Testis (tissue), 3 donors: ENCODE measurements around the gene CRACDL. TPM values are rescaled to one million over a fixed set of nuclear protein-coding genes. Genes with fewer than 3 reads are reported as not detected.

ENCODE experiments used
- DNase-seq: peaks from one replicate; pipeline ENCODE4 v3.0.0-alpha.2; 2019
- H3K27ac ChIP-seq, 2 donors: fragments of 200-600 bp; sonication (generic); one replicate each; pipeline ENCODE4 v1.5.1; 2019
- H3K27me3 ChIP-seq: fragments of 200-600 bp; sonication (generic); one replicate; pipeline ENCODE4 v1.5.1; 2019
- H3K36me3 ChIP-seq: fragments of 200-600 bp; sonication (generic); one replicate; pipeline ENCODE4 v1.5.1; 2017; ENCODE audit warnings: low read depth; ENCODE audit errors: missing control alignments
- H3K4me1 ChIP-seq: fragments of 200-600 bp; sonication (generic); one replicate; pipeline ENCODE4 v1.5.1; 2019
- H3K4me3 ChIP-seq, 2 donors: fragments of 200-600 bp; sonication (generic); one replicate each; pipeline ENCODE4 v1.5.1; 2017 to 2019
- H3K9me3 ChIP-seq: fragments of 200-600 bp; sonication (generic); one replicate; pipeline ENCODE4 v1.5.1; 2017
- POLR2A ChIP-seq: fragments of 450-650 bp; IDR thresholded peaks from one replicate; pipeline ENCODE4 v1.6.1; 2017; ENCODE audit warnings: antibody characterized with exemption, mild to moderate bottlenecking, moderate library complexity
- WGBS, 2 donors: methylation state at CpG; one replicate each; pipeline ENCODE4 v1.1.5; 2018; 5-methylcytosine and 5-hydroxymethylcytosine counted together
- intact Hi-C: fragments of 100-400 bp; cut with DNase I; formaldehyde crosslinking; loops from one replicate; pipeline ENCODE4 v1.15.1; 2023; ENCODE audit warnings: low total_unique reads
- polyA plus RNA-seq: library from polyadenylated mRNA; stranded (reverse); fragments of 350-450 nt; fragmentation: Illumina TruSeq; extraction: RNeasy Lipid Tissue Mini Kit (QIAGEN cat#74804); gene quantifications from one replicate; pipeline ENCODE4 v1.2.3, GENCODE V29; 2014; ENCODE audit warnings: low read depth, low replicate concordance; ENCODE audit not compliant: insufficient read depth
- total RNA-seq, 2 donors: library from RNA; depleted of rRNA; stranded (reverse); fragments of >200 nt; gene quantifications; one replicate each; pipeline ENCODE4 v1.2.3, GENCODE V29; 2016
- TF ChIP-seq, protein P1 (sequence below), 3 experiments: fragments of 450-650 bp in 2 of 3; fragments of 200-600 bp in 1 of 3; sonication (generic) in 1 of 3; IDR thresholded peaks; one replicate each; pipeline ENCODE4 v1.5.1; 2016 to 2019; ENCODE audit warnings: antibody characterized with exemption in 3 of 3, mild to moderate bottlenecking in 2 of 3, moderate library complexity in 1 of 3

The CRACDL gene
- total and polyA plus RNA-seq, 3 donors from 2014 or later, result 8.4 to 30.4 (median 29.1) TPM

DNA sequence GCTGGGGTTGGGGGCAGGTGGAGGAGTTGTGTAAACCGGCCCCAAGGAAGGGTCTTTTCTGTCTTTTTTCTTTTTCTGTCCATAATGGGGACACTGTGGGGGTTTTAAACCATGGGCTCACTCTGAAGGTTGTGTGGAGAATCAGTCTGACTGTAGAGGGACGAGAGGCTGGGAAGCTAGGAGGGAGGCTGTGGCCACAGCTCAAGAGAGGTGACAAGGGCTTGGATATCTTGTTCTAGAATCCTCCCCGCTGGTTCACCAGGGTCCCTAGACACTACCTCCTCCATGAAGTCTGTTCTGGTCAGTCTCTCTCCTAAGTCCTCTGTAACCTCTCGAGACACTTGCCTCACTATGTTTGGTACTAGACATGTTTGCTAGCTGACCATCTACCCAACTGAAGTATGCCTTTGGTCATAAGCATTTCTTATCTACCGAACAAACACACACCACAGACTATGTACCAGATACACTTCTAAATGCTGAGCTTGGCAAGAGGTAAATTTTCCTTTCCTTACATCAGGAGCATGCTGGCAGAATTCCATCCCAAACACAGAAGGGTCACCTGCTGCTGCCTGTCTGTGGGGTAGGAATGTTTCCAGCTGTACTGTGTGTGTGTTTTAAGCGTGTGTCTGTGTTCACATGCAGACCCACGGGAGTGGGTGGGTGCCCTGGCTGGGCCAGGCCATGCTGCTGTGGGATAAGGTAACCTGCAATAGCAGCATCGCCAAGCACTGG lies 135.5 kb downstream of the CRACDL start:
- Histone ChIP-seq H3K4me1 (no peaks in the 10 kb centered on the region), H3K9me3 (no peaks in the 10 kb centered on the region), H3K27me3 (no peaks in the 10 kb centered on the region), H3K4me3 (no peak overlapping the region), H3K36me3 (no peaks in the 10 kb centered on the region), H3K27ac (no peak overlapping the region)
- 77 to 83% methylated on average over 8 of the region's 8 CpGs for WGBS, 2 donors
- intact Hi-C loops, result no loop called here
- TF ChIP-seq POLR2A, result no peak
- TF ChIP-seq, protein P1, sequence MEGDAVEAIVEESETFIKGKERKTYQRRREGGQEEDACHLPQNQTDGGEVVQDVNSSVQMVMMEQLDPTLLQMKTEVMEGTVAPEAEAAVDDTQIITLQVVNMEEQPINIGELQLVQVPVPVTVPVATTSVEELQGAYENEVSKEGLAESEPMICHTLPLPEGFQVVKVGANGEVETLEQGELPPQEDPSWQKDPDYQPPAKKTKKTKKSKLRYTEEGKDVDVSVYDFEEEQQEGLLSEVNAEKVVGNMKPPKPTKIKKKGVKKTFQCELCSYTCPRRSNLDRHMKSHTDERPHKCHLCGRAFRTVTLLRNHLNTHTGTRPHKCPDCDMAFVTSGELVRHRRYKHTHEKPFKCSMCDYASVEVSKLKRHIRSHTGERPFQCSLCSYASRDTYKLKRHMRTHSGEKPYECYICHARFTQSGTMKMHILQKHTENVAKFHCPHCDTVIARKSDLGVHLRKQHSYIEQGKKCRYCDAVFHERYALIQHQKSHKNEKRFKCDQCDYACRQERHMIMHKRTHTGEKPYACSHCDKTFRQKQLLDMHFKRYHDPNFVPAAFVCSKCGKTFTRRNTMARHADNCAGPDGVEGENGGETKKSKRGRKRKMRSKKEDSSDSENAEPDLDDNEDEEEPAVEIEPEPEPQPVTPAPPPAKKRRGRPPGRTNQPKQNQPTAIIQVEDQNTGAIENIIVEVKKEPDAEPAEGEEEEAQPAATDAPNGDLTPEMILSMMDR (IDR thresholded peaks at IDR 0.05), result no peak
- no peak for DNase-seq

DNA sequence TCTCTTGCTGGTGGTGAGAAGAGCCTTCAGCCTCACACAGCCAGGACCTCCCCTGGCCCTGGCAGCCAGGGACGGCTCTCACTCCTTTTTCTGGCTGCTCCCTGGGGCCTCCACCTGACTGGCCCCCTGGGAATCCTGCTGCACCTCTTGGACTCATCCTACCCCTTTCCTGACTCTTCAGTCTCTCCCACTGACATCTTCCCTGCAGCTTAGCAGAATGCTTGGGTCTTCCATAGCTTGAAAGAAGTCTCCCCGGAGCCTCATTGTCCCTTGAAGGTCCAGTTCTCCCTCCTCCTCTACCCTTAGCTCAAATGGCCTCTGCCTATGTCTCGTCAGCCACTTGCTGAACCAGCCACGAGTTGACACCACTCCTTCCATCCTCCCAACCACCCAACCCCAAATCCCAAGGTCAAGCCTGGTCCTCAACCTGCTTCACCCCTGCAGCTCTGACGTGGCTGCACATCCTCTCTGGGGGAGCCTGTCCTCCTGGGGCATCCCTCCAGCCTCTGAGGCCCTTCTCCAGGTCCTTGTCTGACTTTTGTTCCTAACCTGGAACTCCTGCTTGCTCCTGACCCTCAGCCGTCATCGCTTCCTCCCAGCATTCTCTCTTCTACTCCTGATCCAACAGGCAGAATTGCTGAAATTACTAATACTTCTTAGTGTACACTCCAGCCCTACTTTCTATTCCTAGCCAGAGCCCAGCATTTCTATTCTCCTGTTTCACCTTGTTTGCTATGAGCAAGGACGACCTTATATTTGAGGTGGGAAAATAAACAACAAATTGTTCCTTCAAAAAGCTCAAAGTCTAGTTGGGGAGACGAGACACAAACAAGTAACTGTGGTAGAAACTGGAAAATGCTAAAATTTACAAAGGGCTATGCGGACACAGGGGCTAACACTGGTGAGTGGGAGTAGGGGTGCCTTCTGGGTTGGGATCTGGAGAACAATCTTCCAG lies 136.4 kb downstream of the CRACDL start:
- 84 to 85% methylated on average over 10 of the region's 10 CpGs for WGBS, 2 donors
- no peak overlapping the region for H3K27ac ChIP-seq
- H3K9me3 ChIP-seq, result no peaks in the 10 kb centered on the region
- no peak overlapping the region for H3K4me3 ChIP-seq
- TF ChIP-seq, protein P1 (IDR thresholded peaks at IDR 0.05), result no peak
- TF ChIP-seq POLR2A, result no peak
- no peaks in the 10 kb centered on the region for H3K27me3 ChIP-seq
- no peaks in the 10 kb centered on the region for H3K36me3 ChIP-seq
- DNase-seq, result no peak
- no peaks in the 10 kb centered on the region for H3K4me1 ChIP-seq
- intact Hi-C loops, result no loop called here

DNA sequence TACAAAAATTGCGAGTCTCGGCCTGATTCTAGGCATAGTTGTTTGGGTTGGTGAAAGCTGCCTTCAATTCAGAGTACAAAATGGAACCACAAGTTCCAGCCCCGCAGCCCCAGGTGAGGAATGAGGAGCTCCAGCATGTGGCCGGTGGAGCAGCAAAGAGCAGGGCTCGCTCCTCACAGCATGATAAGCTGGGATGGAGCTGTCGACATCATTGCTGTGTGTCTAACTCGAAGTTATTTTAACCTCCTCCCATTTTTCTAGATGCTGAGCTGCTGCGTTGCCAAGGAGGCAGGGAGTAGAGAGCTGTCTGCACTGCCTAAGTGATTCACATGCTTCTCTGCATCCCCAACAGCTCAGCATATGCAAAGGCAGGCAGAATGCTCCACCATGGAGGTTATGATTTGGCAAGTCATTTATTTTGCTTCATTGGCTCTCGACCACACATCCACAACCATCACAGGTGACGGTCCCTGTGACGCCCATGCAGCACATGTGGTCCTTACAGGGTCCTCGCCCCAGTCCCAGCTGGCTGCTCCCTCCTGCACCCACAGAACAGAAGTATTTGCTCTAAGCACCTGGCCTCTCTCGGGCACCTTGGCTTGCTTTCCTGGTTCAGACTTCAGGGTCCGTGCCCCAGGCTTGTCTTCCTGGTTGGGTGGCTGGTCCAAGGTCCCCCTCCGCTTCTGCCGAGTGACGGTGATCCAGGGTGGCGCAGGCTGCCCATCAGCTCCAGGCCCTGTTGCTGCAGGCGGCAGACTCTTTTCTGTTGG lies 139.1 kb downstream of the CRACDL start:
- no peak for DNase-seq
- intact Hi-C loops, result no loop called here
- no peaks in the 10 kb centered on the region for H3K4me1 ChIP-seq
- H3K36me3 ChIP-seq, result no peaks in the 10 kb centered on the region
- H3K9me3 ChIP-seq, result no peaks in the 10 kb centered on the region
- TF ChIP-seq POLR2A, result no peak
- TF ChIP-seq, protein P1 (IDR thresholded peaks at IDR 0.05), result no peak
- no peak overlapping the region for H3K4me3 ChIP-seq
- WGBS, 2 donors, result 87 to 88% methylated on average over 17 to 19 of the region's 19 CpGs
- no peak overlapping the region for H3K27ac ChIP-seq
- H3K27me3 ChIP-seq, result no peaks in the 10 kb centered on the region

DNA sequence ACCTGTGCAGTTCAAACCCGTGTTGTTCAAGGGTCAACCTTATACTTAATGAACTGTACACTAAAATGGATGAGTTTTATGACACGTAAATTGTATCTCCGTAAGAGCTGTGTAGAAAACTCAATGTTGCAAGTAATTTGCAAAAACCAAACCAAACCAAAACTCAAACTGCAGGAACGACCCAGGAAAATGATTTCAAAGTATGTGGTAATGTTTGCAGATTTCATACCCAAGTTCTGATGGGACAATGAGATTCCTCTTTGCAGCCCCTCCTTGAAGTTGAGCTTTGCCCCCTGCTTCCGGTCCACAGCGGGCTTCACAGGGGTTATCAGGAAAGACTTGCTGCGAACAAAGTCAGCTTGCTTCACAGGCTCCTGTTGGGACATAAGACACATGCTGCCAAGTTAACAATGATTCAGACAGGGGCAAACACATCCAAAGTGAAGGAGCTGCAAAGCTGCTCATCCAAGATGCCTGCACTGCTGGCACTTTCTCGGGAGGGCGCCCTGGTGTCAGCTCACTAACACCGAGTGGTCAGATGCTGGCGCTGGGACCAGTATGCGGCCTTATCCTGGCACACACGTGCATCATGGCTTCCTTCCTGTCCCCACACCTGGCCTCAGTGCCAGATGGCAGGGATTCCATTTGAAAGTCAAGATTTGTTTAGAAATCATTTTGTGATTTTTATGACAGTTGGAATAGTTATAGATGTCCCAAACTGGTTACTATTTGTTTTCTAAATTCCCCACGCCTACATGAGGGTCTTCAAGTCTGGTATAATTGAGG lies 139.9 kb downstream of the CRACDL start:
- no peak for DNase-seq
- Histone ChIP-seq H3K27ac (no peak overlapping the region), H3K9me3 (no peaks in the 10 kb centered on the region), H3K27me3 (no peaks in the 10 kb centered on the region), H3K36me3 (no peaks in the 10 kb centered on the region), H3K4me3 (no peak overlapping the region), H3K4me1 (no peaks in the 10 kb centered on the region)
- WGBS, 2 donors, result 84 to 89% methylated on average over 12 to 14 of the region's 14 CpGs
- intact Hi-C loops, result no loop called here
- TF ChIP-seq POLR2A, result no peak
- TF ChIP-seq, protein P1 (IDR thresholded peaks at IDR 0.05), result no peak
